Measurements from ENCODE around the gene KLF3.
"Not testable (repeated sequence)": the region's sequence is repeated elsewhere in the genome, so short reads cannot be mapped to it uniquely, and the experiment has no call there.

KLF3 gene

GRCh38 chr4:38663801-38664705 lies at the start of gene KLF3:
Gene KLF3, plus strand, starts transcription at chr4:38664199. Its CDS starts 16,427 bp downstream, at chr4:38680626.
- peak; percentile 64 for DNase-seq

- no peak for DNase-seq
These were observed 49.8 kb upstream of the KLF3 start for GRCh38 chr4:38614231-38614630.

GRCh38 chr4:38615847-38616246 lies 48.2 kb upstream of the KLF3 start:
- DNase-seq: no peak

- no peak for DNase-seq
These were observed 45.5 kb upstream of the KLF3 start for GRCh38 chr4:38618505-38618904.

GRCh38 chr4:38619316-38619715 lies 44.7 kb upstream of the KLF3 start:
- DNase-seq: no peak

GRCh38 chr4:38620065-38620464 lies 43.9 kb upstream of the KLF3 start:
- DNase-seq: no peak

GRCh38 chr4:38620527-38621027 lies 43.4 kb upstream of the KLF3 start:
- no peak for DNase-seq

- DNase-seq: no peak
These were observed 42.8 kb upstream of the KLF3 start for GRCh38 chr4:38621028-38621684.

GRCh38 chr4:38621831-38622230 lies 42.2 kb upstream of the KLF3 start:
- no peak for DNase-seq

- not testable (repeated sequence) for DNase-seq
These were observed 41.7 kb upstream of the KLF3 start for GRCh38 chr4:38622340-38622739.

GRCh38 chr4:38623260-38623659 lies 40.7 kb upstream of the KLF3 start:
- no peak for DNase-seq

- DNase-seq: no peak
These were observed 39.7 kb upstream of the KLF3 start for GRCh38 chr4:38624311-38624710.

GRCh38 chr4:38625508-38625907 lies 38.5 kb upstream of the KLF3 start:
- no peak for DNase-seq

- DNase-seq: not testable (repeated sequence)
These were observed 37.0 kb upstream of the KLF3 start for GRCh38 chr4:38626901-38627444.

- no peak for DNase-seq
These were observed 33.5 kb upstream of the KLF3 start for GRCh38 chr4:38630519-38630918.

- DNase-seq: no peak
These were observed 29.8 kb upstream of the KLF3 start for GRCh38 chr4:38634047-38634759.

- DNase-seq: no peak
These were observed 24.8 kb upstream of the KLF3 start for GRCh38 chr4:38639242-38639641.

- DNase-seq: no peak
These were observed 22.2 kb upstream of the KLF3 start for GRCh38 chr4:38641811-38642210.

GRCh38 chr4:38644201-38644600 lies 19.8 kb upstream of the KLF3 start:
- no peak for DNase-seq

GRCh38 chr4:38647101-38647819 lies 16.7 kb upstream of the KLF3 start:
- DNase-seq: no peak

- DNase-seq: no peak
These were observed 13.9 kb upstream of the KLF3 start for GRCh38 chr4:38650133-38650532.

- no peak for DNase-seq
These were observed 9.7 kb upstream of the KLF3 start for GRCh38 chr4:38654273-38654672.

Measured in NCI-H446 treated with DMSO at 0.1 percent for 48 hours (cell line).